Testis (tissue), 2 donors: ENCODE measurements around the gene ZNF628.

Experiments used
- POLR2A ChIP-seq: fragments of 450-650 bp; IDR thresholded peaks from one replicate; pipeline ENCODE4 v1.6.1; 2017; ENCODE audit warnings: antibody characterized with exemption, mild to moderate bottlenecking, moderate library complexity
- TF ChIP-seq, protein P1 (sequence below), 3 experiments: fragments of 450-650 bp in 2 of 3; fragments of 200-600 bp in 1 of 3; sonication (generic) in 1 of 3; IDR thresholded peaks; one replicate each; pipeline ENCODE4 v1.5.1; 2016 to 2019; ENCODE audit warnings: antibody characterized with exemption in 3 of 3, mild to moderate bottlenecking in 2 of 3, moderate library complexity in 1 of 3

DNA sequence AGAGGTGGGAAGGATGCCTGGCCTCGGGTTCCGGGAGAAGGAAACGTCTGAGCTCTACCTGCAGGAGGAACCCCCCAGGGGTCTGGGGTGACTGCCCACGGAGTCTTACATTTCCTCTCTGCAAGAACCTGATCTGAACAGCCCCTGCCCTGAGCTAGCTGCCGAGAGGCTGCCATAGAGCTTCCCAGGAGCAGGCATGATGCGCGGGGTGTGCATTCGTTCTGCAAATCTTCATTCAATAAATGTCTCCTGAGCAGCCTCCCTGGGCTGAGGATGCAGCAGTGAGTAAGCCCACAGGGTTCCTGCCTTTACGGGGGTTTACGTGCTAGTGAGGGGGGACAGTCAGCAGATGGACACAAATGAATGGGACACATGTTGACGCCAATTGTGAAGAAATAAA lies 31.8 kb upstream of the ZNF628 start:
- TF ChIP-seq, protein P1, sequence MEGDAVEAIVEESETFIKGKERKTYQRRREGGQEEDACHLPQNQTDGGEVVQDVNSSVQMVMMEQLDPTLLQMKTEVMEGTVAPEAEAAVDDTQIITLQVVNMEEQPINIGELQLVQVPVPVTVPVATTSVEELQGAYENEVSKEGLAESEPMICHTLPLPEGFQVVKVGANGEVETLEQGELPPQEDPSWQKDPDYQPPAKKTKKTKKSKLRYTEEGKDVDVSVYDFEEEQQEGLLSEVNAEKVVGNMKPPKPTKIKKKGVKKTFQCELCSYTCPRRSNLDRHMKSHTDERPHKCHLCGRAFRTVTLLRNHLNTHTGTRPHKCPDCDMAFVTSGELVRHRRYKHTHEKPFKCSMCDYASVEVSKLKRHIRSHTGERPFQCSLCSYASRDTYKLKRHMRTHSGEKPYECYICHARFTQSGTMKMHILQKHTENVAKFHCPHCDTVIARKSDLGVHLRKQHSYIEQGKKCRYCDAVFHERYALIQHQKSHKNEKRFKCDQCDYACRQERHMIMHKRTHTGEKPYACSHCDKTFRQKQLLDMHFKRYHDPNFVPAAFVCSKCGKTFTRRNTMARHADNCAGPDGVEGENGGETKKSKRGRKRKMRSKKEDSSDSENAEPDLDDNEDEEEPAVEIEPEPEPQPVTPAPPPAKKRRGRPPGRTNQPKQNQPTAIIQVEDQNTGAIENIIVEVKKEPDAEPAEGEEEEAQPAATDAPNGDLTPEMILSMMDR (IDR thresholded peaks at IDR 0.05): no peak
- TF ChIP-seq POLR2A: no peak
